GM12892 (cell line): Measurements from ENCODE around the gene ZKSCAN7.

Source experiments
- POLR2A ChIP-seq: IDR thresholded peaks from 2 replicates; pipeline ENCODE4 v1.6.1; 2011; ENCODE audit warnings: low read depth, low read length, control low read depth
- POLR2AphosphoS5 ChIP-seq: IDR thresholded peaks from 2 replicates; pipeline ENCODE4 v1.6.1; 2011; ENCODE audit warnings: low read depth, low read length, control low read depth
- TAF1 ChIP-seq: IDR thresholded peaks from 2 replicates; pipeline ENCODE4 v1.6.1; 2011; ENCODE audit warnings: low read depth, mild to moderate bottlenecking, control low read depth, low read length, borderline replicate concordance

DNA sequence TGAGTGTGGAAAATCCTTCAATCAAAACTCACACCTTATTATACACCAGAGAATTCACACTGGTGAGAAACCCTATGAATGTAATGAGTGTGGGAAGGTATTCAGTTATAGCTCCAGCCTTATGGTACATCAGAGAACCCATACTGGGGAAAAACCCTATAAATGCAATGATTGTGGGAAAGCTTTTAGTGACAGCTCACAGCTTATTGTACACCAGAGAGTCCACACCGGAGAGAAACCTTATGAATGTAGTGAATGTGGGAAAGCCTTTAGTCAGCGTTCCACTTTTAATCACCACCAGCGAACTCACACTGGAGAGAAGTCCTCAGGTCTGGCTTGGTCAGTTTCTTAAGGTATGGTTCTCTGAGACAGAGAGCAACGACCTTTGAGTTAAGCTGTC lies 16.0 kb downstream of the ZKSCAN7 start:
- TF ChIP-seq POLR2A (no peak), POLR2AphosphoS5 (no peak), TAF1 (no peak)
